NOMO-1 (cell line): ENCODE measurements around the gene MBLAC1.
A peak's percentile ranks its signal among the peaks of the same experiment; 100 is the strongest.

Experiments used
- DNase-seq, 2 experiments: peaks; one replicate each; lab custom pipeline; 2025; ENCODE audit not compliant: unreplicated experiment in 2 of 2; lab: John Stamatoyannopoulos, UW

The MBLAC1 gene

GRCh38 chr7:100095289-100095688 lies 31.5 kb upstream of the MBLAC1 start:
- DNase-seq = no peak

GRCh38 chr7:100095704-100096103 lies 31.1 kb upstream of the MBLAC1 start:
- DNase-seq = no peak

DNA sequence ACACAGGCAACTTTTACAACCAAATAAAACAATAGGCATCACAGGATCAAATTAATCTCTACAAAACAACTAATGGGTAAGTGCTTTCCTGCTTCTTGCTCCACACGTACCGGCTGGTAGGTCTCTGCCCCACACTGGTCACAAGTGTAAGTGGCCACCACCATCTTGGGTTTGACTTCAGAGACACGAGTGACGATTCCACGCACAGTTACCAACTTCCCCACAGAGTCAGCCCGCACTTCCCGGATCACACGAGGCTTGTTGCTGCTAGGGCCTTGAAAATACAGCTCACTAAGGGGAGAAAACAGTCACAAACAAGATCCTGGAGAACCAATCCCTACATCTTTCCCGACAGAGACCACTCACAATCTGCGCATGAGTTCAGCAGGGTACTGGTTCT lies 27.9 kb upstream of the MBLAC1 start:
- DNase-seq = no peak

GRCh38 chr7:100099452-100099851 lies 27.3 kb upstream of the MBLAC1 start:
- no peak for DNase-seq

GRCh38 chr7:100100420-100101015 lies 26.2 kb upstream of the MBLAC1 start:
- DNase-seq = peak; percentile 85 to 96

DNA sequence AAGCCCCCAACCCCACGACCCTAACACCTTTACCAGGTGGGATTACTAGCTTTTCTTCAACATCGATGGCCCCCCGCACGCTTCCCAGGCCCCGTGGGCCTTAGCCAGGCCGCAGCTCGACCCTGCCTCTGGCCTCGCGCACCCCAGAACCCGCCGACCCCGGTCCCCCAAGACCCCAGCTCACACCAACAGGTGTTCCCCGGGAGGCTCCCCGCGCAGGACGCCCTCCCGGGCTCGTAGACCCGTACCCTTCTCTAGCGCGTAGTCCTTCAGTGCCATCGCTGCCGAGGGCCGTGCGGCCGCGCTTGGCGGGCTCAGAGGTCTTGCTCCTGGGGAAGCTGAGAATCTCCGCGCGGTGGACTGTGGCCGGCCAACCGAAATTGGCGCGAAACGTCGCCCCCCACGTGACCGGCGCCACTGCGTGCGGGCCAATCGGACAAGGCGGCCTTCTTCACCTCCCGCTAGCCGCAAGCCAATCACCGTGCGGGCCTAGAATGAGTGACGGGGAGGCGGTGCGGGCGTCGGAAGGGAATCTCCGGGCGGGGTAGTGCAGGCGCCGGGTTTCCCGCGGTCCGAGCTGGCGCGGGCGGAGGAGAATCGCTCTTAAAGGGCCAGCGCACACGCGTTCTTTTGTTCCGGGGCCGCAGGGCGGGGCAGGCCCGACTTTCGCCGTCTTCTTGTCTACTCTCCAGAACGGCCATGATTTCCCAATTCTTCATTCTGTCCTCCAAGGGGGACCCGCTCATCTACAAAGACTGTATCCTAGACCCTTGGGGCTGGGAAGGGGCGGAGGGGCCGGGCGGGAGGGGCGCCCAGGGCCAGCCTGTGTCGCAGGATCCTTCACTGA lies 25.5 kb upstream of the MBLAC1 start, which contains the start of the genes AP4M1 and MCM7:
AP4M1 (plus strand) TSS at position 628 of the 847 bp plus-strand sequence; CDS start at position 700, 72 bp downstream.
MCM7 (minus strand) TSS at position 382 of the 847 bp plus-strand sequence; CDS start at position 279, 103 bp downstream.
- peak; percentile 100 for DNase-seq

DNA sequence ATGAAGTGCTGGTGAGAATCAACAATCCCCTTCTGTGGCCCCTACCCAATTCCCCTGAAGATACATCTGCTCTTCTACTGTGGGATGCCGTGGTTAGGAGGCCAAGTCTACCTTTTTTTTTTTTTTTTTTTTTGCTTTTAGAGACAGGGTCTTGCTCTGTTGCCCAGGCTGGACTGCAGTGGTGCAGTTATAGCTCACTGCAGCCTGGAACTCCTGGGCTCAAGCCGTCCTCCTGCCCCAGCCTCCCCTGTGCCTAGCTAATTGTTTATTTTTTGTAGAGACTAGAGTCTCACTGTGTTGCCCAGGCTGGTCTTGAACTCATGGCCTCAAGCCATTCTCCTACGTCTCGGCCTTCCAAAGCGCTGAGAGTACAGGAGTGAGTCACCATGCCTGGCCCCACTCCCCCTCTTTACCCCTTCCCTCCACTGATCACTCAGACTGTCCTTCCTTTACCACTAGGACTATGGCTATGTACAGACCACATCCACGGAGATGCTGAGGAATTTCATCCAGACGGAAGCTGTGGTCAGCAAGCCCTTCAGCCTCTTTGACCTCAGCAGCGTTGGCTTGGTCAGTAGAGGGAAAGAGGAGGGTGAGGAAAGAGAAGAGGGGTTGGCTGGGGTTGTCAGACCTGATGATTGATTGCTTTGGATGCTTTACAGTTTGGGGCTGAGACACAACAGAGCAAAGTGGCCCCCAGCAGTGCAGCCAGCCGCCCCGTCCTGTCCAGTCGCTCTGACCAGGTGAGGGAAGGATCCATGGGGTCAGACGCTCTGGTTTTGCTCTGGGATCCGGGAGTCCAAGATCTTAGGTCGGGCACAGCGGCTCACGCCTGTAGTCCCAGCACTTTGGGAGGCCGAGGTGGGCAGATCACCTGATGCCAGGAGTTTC lies 23.6 kb upstream of the MBLAC1 start:
- no peak for DNase-seq

DNA sequence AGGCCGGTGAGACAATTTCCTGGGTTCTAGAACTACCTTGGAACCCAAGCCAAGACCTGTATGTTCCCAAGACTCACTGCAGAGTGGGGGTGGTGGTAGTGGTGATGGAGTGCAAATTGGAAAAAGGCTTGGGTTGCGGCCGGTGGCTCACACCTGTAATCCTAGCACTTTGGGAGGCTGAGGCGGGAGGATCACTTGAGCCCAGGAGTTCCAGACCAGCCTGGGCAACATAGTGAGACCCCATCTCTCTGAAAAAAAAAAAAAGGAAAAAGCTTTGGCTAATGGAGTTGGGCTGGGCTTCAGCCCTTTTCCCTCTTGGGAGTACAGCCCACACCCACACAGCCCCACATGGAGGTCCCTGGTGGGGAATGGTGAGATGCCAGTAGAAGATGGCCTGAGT lies 21.2 kb upstream of the MBLAC1 start:
- no peak for DNase-seq

DNA sequence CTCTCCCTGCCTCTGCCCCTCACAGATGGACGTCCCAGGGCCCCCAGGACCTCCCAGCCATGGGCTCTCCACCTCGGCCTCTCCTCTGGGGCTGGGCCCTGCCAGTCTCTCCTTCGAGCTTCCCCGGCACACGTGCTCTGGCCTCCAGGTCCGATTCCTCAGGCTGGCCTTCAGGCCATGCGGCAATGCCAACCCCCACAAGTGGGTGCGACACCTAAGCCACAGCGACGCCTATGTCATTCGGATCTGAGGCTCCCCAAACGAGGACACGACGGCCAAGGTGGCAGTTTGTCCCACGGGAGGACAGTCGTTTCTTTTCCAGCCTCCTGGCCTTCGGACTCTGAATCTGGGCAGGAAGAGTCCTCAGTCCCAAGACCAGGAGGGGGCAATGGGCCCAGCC lies 20.1 kb upstream of the MBLAC1 start:
- no peak for DNase-seq

DNA sequence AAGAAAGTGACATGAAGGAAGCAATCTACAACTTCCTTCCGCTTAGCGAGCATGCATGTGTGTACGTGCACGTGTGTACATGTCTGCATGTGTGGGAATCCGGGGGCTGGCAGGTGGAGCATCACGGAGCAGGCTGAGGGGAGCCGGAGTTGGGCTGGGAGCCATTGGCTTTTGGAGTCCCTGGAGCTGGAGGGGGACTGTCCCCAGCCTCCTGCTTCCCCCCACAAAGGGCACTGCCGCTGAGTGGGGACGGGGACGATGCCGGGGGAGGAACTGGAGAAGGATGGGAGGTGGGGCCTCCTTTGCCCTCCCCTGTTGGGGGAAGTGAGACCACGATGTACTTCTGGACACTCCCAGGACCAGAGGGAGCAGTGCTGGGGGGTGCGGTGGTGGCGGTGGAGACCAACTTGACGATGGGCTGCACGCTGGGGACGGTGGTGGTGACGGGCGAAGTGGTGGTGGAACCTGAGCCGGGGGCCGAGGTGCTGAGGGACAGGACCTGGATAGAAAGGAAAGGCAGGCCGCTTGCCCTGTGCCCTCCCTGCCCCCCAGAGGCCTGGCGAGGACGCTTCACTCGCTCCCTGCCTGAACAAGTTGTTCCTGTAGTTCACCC lies 19.5 kb upstream of the MBLAC1 start:
- DNase-seq = no peak

DNA sequence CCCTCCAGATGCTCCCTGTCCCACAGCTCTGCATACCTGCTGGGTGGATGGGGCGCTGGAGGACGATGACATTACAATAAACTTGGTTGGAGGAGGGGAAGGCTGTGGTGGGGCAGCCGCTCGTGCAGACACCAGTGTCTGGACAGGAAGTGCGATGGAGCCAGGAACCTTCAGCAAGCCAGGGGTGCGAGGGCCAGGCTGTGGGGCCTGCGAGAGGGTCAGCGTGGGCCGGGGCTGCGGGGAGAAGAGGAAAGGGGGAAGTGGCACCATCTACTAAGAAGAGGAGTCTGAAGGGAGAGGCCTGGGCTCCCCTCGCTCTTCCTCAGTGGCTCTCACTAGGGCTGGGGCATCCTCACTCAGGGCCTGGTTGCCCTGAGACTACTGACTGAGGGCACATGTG lies 18.9 kb upstream of the MBLAC1 start:
- DNase-seq = no peak

GRCh38 chr7:100109521-100110163 lies 17.1 kb upstream of the MBLAC1 start:
- no peak for DNase-seq

DNA sequence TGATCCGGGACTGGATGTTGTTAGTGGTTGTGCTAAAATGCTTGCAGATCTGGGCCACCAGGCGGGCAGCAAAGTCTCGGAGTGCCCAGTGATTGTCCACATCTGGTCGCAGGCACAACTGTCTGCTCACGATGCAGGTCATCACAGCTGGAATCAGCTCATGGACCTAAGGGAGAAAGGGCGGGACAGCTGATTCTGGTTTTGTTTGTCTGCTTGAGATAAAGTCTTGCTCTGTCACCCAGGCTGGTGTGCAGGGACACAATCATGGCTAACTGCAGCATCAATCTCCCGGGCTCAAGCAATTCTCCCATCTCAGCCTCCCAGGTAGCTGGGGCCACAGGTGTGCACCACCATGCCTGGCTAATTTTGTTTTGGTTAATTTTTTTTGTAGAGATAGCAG lies 15.6 kb upstream of the MBLAC1 start:
- DNase-seq = no peak

- no peak for DNase-seq
These were observed 14.9 kb upstream of the MBLAC1 start for GRCh38 chr7:100111914-100112313.

- DNase-seq = no peak
These were observed 11.7 kb upstream of the MBLAC1 start for GRCh38 chr7:100115026-100115425.

DNA sequence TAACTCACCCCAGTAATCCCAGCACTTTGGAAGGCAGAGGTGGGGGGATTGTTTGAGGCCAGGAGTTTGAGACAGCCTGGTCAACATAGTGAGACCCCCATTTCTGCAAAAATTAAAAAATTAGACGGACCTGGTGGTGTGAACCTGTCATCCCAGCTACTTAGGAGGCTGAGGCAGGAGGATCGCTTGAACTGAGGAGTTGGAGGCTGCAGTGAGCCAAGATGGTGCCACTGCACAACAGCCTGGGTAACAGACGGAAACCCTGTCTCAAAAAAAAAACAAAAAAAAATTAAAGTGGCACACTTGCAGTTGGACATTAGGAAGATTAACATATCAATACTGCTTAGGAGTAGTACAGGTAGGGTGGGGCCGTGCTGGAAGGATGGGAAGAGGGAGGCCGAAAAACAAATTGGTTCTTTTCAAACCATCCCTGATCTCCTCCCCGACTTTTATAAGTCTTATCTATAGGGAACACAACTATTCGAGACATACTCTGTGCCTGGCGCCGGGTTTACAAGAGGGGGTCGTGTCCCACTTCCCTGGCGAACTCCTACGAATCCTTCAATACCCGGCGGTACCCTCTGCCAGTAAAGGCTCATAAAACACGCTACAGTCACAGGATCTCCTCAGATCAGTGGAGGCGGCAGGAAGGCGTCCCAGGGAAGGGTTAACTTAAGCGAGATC lies 8.2 kb upstream of the MBLAC1 start:
- no peak for DNase-seq

DNA sequence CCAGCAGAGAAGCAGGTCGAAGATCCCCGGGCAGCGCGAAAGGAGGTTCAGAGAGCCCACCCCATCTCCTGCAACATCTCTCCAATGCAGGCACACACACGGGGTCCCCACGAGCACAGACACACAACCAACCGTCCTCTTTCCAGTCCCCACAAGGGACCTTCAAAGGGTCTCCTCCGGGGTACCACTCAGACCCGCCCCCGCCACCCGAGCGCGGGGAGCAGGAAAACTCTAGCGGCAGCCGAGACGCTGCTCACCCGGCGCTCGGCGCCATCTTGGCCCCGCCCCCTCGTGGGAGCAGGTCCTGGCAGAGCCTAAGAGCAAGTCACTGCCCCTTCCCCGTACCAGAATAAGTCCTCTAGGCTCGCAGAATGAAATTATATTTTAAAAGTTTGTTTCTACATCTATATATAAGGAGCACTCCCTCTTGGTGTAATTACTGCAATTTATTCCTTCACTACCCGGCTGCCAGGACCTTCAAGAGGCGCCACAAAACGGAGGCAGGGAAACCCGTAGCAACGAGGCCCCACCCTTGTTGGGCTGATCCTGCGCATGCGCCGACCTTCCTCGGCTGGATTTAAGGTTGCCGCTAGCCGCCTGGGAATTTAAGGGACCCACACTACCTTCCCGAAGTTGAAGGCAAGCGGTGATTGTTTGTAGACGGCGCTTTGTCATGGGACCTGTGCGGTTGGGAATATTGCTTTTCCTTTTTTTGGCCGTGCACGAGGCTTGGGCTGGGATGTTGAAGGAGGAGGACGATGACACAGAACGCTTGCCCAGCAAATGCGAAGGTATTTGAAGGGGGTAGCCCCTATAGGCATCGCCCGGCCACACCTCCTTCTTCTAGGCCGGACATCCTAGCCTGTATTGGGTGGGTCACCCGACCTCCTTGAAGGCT lies 7.4 kb upstream of the MBLAC1 start, which contains the start of the genes CNPY4 and TAF6:
CNPY4 (plus strand) TSS at position 563 of the 898 bp plus-strand sequence; CDS start at position 674, 111 bp downstream.
TAF6 (minus strand) TSS at position 287 of the 898 bp plus-strand sequence. CDS start 5,149 bp downstream, outside the sequence.
- peak; percentile 94 to 98 for DNase-seq

DNA sequence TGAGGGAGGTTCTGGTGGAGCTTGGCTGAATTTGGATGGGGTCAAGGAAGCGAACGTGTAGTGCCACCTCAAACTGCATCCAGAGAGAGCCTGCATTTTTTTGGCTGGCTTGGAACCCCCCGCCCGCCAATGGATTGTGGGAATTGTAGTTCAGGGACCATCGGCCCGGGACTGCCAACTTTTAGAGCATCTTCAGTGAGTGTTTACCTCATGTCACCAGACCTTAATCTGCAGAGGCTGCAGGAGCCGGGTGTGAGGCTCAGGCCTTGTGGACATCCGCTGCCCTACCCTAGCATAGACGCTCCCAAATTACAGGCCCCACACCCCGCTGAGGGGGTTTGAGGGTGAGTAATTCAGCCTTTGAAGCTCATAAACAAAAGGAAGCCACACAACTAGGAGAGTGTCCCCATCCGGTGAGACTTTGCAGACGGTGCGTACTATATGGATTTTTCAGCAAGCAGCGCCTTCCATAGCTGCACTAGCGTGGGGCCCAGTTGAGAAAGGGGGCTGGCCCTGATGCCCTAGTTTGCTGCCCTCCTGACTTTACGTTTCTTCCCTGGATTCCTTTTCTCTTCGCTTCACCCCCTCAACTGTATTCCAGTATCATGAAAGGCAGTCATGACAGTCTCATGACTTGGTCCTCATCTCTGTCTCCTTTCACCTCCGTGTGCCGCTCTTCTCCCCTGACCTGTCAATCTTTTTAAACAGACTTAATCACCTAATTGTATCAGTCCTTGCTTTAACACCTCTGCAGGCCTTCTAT lies 6.6 kb upstream of the MBLAC1 start:
- DNase-seq = peak; percentile 76 to 77
